Mesenchymal stem cell (in vitro differentiated cells and primary cell): ENCODE measurements around the gene RNLS.

Source experiments
- DNase-seq: peaks from one replicate; pipeline ENCODE4 v3.0.0-alpha.2; 2013
- H2AFZ ChIP-seq: one replicate; pipeline ENCODE4 v1.6.1; 2013; ENCODE audit warnings: low read depth, mild to moderate bottlenecking, control low read depth, inconsistent platforms, low read length, moderate library complexity
- H2AK5ac ChIP-seq: 2 replicates; pipeline ENCODE4 v1.6.1; 2013; ENCODE audit warnings: low read length, moderate library complexity, mild to moderate bottlenecking, inconsistent platforms; ENCODE audit not compliant: severe bottlenecking
- H2BK120ac ChIP-seq: one replicate; pipeline ENCODE4 v1.6.1; 2013; ENCODE audit warnings: low read depth, mild to moderate bottlenecking, inconsistent platforms, low read length, moderate library complexity
- H2BK12ac ChIP-seq, 2 experiments: one replicate each; pipeline ENCODE4 v1.6.1; 2013; ENCODE audit warnings: inconsistent platforms in 2 of 2, low read length in 2 of 2, mild to moderate bottlenecking in 2 of 2, moderate library complexity in 2 of 2, control low read depth in 1 of 2
- H2BK15ac ChIP-seq: one replicate; pipeline ENCODE4 v1.6.1; 2013; ENCODE audit warnings: mild to moderate bottlenecking, low read depth, inconsistent platforms; ENCODE audit not compliant: poor library complexity, severe bottlenecking
- H2BK5ac ChIP-seq: 2 replicates; pipeline ENCODE4 v1.6.1; 2013; ENCODE audit warnings: low read depth, mild to moderate bottlenecking, low read length, control low read depth, inconsistent platforms; ENCODE audit not compliant: poor library complexity, severe bottlenecking
- H3K14ac ChIP-seq, 2 experiments: one replicate each; pipeline ENCODE4 v1.6.1; 2013; ENCODE audit warnings: inconsistent platforms in 2 of 2, low read length in 2 of 2, control low read depth in 1 of 2, mild to moderate bottlenecking in 1 of 2, moderate library complexity in 1 of 2
- H3K18ac ChIP-seq, 2 experiments: one replicate each; pipeline ENCODE4 v1.6.1; 2013; ENCODE audit warnings: inconsistent platforms in 2 of 2, low read length in 2 of 2, control low read depth in 1 of 2, low read depth in 1 of 2, mild to moderate bottlenecking in 1 of 2
- H3K23ac ChIP-seq, 2 experiments: one replicate each; pipeline ENCODE4 v1.6.1; 2013; ENCODE audit warnings: inconsistent platforms in 2 of 2, low read length in 2 of 2, mild to moderate bottlenecking in 2 of 2, moderate library complexity in 2 of 2, control low read depth in 1 of 2
- H3K27ac ChIP-seq: 2 replicates; pipeline ENCODE4 v1.5.1; 2013; ENCODE audit warnings: mild to moderate bottlenecking, moderate library complexity, low read length, control low read depth, inconsistent platforms; ENCODE audit not compliant: poor library complexity, severe bottlenecking
- H3K27me3 ChIP-seq, 2 experiments: 2 replicates each; pipeline versions ENCODE4 v1.6.1 to v1.7.0; 2013; ENCODE audit warnings: low read length in 2 of 2, mild to moderate bottlenecking in 2 of 2, moderate library complexity in 2 of 2, control low read depth in 1 of 2, inconsistent platforms in 1 of 2; ENCODE audit not compliant: control insufficient read depth in 1 of 2, insufficient read depth in 1 of 2
- H3K36me3 ChIP-seq, 2 experiments: 2 replicates each; pipeline versions ENCODE4 v1.6.1 to v1.7.0; 2013; ENCODE audit warnings: low read length in 2 of 2, control low read depth in 1 of 2, inconsistent platforms in 1 of 2, low read depth in 1 of 2, mild to moderate bottlenecking in 1 of 2; ENCODE audit not compliant: insufficient read depth in 2 of 2, control insufficient read depth in 1 of 2
- H3K4ac ChIP-seq, 2 experiments: one replicate each; pipeline ENCODE4 v1.6.1; 2013; ENCODE audit warnings: inconsistent platforms in 2 of 2, low read length in 2 of 2, mild to moderate bottlenecking in 2 of 2, moderate library complexity in 2 of 2, control low read depth in 1 of 2, low read depth in 1 of 2
- H3K4me1 ChIP-seq: 2 replicates; pipeline ENCODE4 v1.6.1; 2013; ENCODE audit warnings: low read depth, low read length, control low read depth; ENCODE audit not compliant: control insufficient read depth, insufficient read depth
- H3K4me2 ChIP-seq: 2 replicates; pipeline ENCODE4 v1.6.1; 2013; ENCODE audit warnings: low read length, mild to moderate bottlenecking, inconsistent platforms; ENCODE audit not compliant: poor library complexity, severe bottlenecking
- H3K4me3 ChIP-seq, 2 experiments: 2 replicates each; pipeline versions ENCODE4 v1.5.1 to v1.7.0; 2013; ENCODE audit warnings: low read length in 2 of 2, mild to moderate bottlenecking in 2 of 2, control low read depth in 1 of 2, low read depth in 1 of 2; ENCODE audit not compliant: insufficient read depth in 1 of 2
- H3K79me1 ChIP-seq: replicated peaks from 2 replicates; pipeline ENCODE4 v1.6.1; 2013; ENCODE audit warnings: mild to moderate bottlenecking, control low read depth, low read length, inconsistent platforms; ENCODE audit not compliant: poor library complexity, severe bottlenecking
- H3K9ac ChIP-seq: 2 replicates; pipeline ENCODE4 v1.7.0; 2013; ENCODE audit warnings: mild to moderate bottlenecking, low read length, moderate library complexity
- H3K9me3 ChIP-seq: 2 replicates; pipeline ENCODE4 v1.7.0; 2013; ENCODE audit warnings: mild to moderate bottlenecking, low read length; ENCODE audit not compliant: control insufficient read depth
- H4K8ac ChIP-seq: one replicate; pipeline ENCODE4 v1.6.1; 2013; ENCODE audit warnings: inconsistent platforms, mild to moderate bottlenecking, low read length, moderate library complexity
- H4K91ac ChIP-seq: one replicate; pipeline ENCODE4 v1.6.1; 2013; ENCODE audit warnings: mild to moderate bottlenecking, low read length, inconsistent platforms
- WGBS: methylation state at CpG from one replicate; pipeline ENCODE4 v1.1.7; 2013; ENCODE audit warnings: mixed read lengths; 5-methylcytosine and 5-hydroxymethylcytosine counted together

The RNLS gene

GRCh38 chr10:88390041-88390440, 193.1 kb downstream of the RNLS start:
- Histone ChIP-seq H2AK5ac (no peak overlapping the region), H3K9ac (peak overlapping the region; percentile 51), H3K14ac (no peak overlapping the region), H2BK12ac (no peak overlapping the region), H2BK5ac (no peak overlapping the region), H3K4me3 (no peak overlapping the region), H3K23ac (no peak overlapping the region), H2AFZ (no peak overlapping the region), H3K36me3 (no peaks in the 10 kb centered on the region), H3K4me1 (peaks cover 5% of the 10 kb centered on the region), H4K8ac (no peak overlapping the region), H3K27ac (no peak overlapping the region), H2BK120ac (no peak overlapping the region), H2BK15ac (no peak overlapping the region), H3K18ac (no peak overlapping the region), H3K9me3 (no peaks in the 10 kb centered on the region), H3K79me1 (no peaks in the 10 kb centered on the region), H3K4ac (no peak overlapping the region), H3K27me3 (no peaks in the 10 kb centered on the region), H3K4me2 (no peak overlapping the region), H4K91ac (no peak overlapping the region)
- DNase-seq = no peak
- 79% methylated on average over 2 of the region's 4 CpGs for WGBS

- WGBS = 38% methylated on average over 2 of the region's 3 CpGs
Observed at GRCh38 chr10:88389456-88389855, 193.7 kb downstream of the RNLS start.

GRCh38 chr10:88388324-88388723, 194.8 kb downstream of the RNLS start:
- no peaks in the 10 kb centered on the region for H3K9me3 ChIP-seq
- no peak overlapping the region for H3K4me3 ChIP-seq
- H3K9ac ChIP-seq = no peak overlapping the region
- no peak for DNase-seq
- H3K27me3 ChIP-seq = no peaks in the 10 kb centered on the region
- H3K23ac ChIP-seq = no peak overlapping the region
- H3K27ac ChIP-seq = no peak overlapping the region
- H2BK15ac ChIP-seq = no peak overlapping the region
- H3K4ac ChIP-seq = no peak overlapping the region
- peak overlapping the region; percentile 64 for H2AK5ac ChIP-seq
- H3K36me3 ChIP-seq = no peaks in the 10 kb centered on the region
- H2AFZ ChIP-seq = no peak overlapping the region
- H3K18ac ChIP-seq = peak overlapping the region in 1 of 2 experiments; percentile 83
- H3K4me1 ChIP-seq = peaks cover 5% of the 10 kb centered on the region
- no peak overlapping the region for H3K4me2 ChIP-seq
- H2BK12ac ChIP-seq = no peak overlapping the region
- H4K8ac ChIP-seq = no peak overlapping the region
- H2BK5ac ChIP-seq = no peak overlapping the region
- no peak overlapping the region for H2BK120ac ChIP-seq
- H3K79me1 ChIP-seq = no peaks in the 10 kb centered on the region
- no peak overlapping the region for H4K91ac ChIP-seq
- no peak overlapping the region for H3K14ac ChIP-seq

More at GRCh38 chr10:88389456-88389855, 193.7 kb downstream of the RNLS start:
- no peak overlapping the region for H2BK15ac ChIP-seq
- H3K36me3 ChIP-seq = no peaks in the 10 kb centered on the region
- no peak overlapping the region for H2BK12ac ChIP-seq
- no peak overlapping the region for H3K23ac ChIP-seq
- no peak overlapping the region for H2BK5ac ChIP-seq
- H3K14ac ChIP-seq = no peak overlapping the region
- H3K27me3 ChIP-seq = no peaks in the 10 kb centered on the region
- H3K4me3 ChIP-seq = no peak overlapping the region
- H4K8ac ChIP-seq = no peak overlapping the region
- H2BK120ac ChIP-seq = no peak overlapping the region
- no peak overlapping the region for H3K18ac ChIP-seq
- H2AK5ac ChIP-seq = no peak overlapping the region
- H3K9me3 ChIP-seq = no peaks in the 10 kb centered on the region
- H3K79me1 ChIP-seq = no peaks in the 10 kb centered on the region
- peaks cover 5% of the 10 kb centered on the region for H3K4me1 ChIP-seq
- no peak overlapping the region for H3K4me2 ChIP-seq
- H4K91ac ChIP-seq = no peak overlapping the region
- DNase-seq = peak; percentile 69
- no peak overlapping the region for H2AFZ ChIP-seq
- peak overlapping the region; percentile 51 for H3K9ac ChIP-seq
- H3K4ac ChIP-seq = no peak overlapping the region
- no peak overlapping the region for H3K27ac ChIP-seq

- 73% methylated on average over 5 of the region's 6 CpGs for WGBS
- peak; percentile 97 for DNase-seq
- no peak overlapping the region for H2AK5ac ChIP-seq
Observed at GRCh38 chr10:88386821-88387773, 196.0 kb downstream of the RNLS start.

More at GRCh38 chr10:88386821-88387773, 196.0 kb downstream of the RNLS start:
- no peaks in the 10 kb centered on the region for H3K9me3 ChIP-seq
- H3K4me3 ChIP-seq = peak overlapping the region in 1 of 2 experiments; percentile 6
- no peak overlapping the region for H4K8ac ChIP-seq
- no peak overlapping the region for H2BK5ac ChIP-seq
- H3K4me1 ChIP-seq = peaks cover 5% of the 10 kb centered on the region
- no peak overlapping the region for H2BK12ac ChIP-seq
- H3K9ac ChIP-seq = peak overlapping the region; percentile 39
- H3K14ac ChIP-seq = no peak overlapping the region
- no peak overlapping the region for H3K18ac ChIP-seq
- H3K27me3 ChIP-seq = no peaks in the 10 kb centered on the region
- H3K27ac ChIP-seq = peak overlapping the region; percentile 49
- no peak overlapping the region for H3K23ac ChIP-seq
- H2BK15ac ChIP-seq = no peak overlapping the region
- H3K4ac ChIP-seq = no peak overlapping the region
- no peaks in the 10 kb centered on the region for H3K79me1 ChIP-seq
- no peak overlapping the region for H2AFZ ChIP-seq
- no peak overlapping the region for H2BK120ac ChIP-seq
- H3K36me3 ChIP-seq = no peaks in the 10 kb centered on the region
- H3K4me2 ChIP-seq = peak overlapping the region; percentile 19
- no peak overlapping the region for H4K91ac ChIP-seq
